IMR-90 (cell line): Measurements from ENCODE around the gene TIRAP. TPM values are rescaled to one million over a fixed set of nuclear protein-coding genes. Genes with fewer than 3 reads are reported as not detected.

ENCODE experiments used
- ATAC-seq: fragments of 200-7000 bp; cut with Tn5 transposase; 2 replicates; pipeline ENCODE4 v1.9.1; 2020; ENCODE audit warnings: low read depth, mild to moderate bottlenecking, moderate library complexity
- BruUV-seq: library from RNA; stranded (reverse); fragments of 400-500 nt; replicated peaks from 2 replicates; lab custom pipeline; 2021; lab: Mats Ljungman, UMichigan
- CTCF ChIA-PET: fragments of 300-600 bp; formaldehyde crosslinking; extraction: SDS; loops from one replicate; lab custom pipeline; 2021; ENCODE audit warnings: antibody characterized with exemption; lab: Yijun Ruan, JAX
- POLR2A ChIA-PET: fragments of 300-600 bp; sonication (Branson Sonifier 250); formaldehyde crosslinking; loops from one replicate; lab custom pipeline; 2022; ENCODE audit warnings: antibody characterized with exemption; ENCODE audit not compliant: unreplicated experiment; lab: Charles Lee
- DNase-seq: peaks from one replicate; pipeline ENCODE4 v3.0.0; 2013
- H2AFZ ChIP-seq: replicated peaks from 2 replicates; pipeline ENCODE3; 2013; ENCODE audit warnings: low read length, mild to moderate bottlenecking; ENCODE audit not compliant: poor library complexity
- H2AK5ac ChIP-seq: 2 replicates; pipeline ENCODE4 v1.6.1; 2013; ENCODE audit warnings: low read depth, low read length, inconsistent platforms
- H2AK9ac ChIP-seq: replicated peaks from 2 replicates; pipeline ENCODE3; 2013; ENCODE audit warnings: mild to moderate bottlenecking, low read depth, low read length, moderate library complexity; ENCODE audit not compliant: poor library complexity
- H2BK120ac ChIP-seq: 2 replicates; pipeline ENCODE4 v1.6.1; 2013; ENCODE audit warnings: low read depth, low read length, inconsistent platforms
- H2BK15ac ChIP-seq: 3 replicates; pipeline ENCODE4 v1.6.1; 2013; ENCODE audit warnings: low read depth, low read length, inconsistent platforms
- H2BK20ac ChIP-seq: 2 replicates; pipeline ENCODE4 v1.6.1; 2013; ENCODE audit warnings: low read depth, mild to moderate bottlenecking, inconsistent platforms, low read length, moderate library complexity
- H2BK5ac ChIP-seq: 2 replicates; pipeline ENCODE4 v1.6.1; 2013; ENCODE audit warnings: mild to moderate bottlenecking, low read depth, low read length, inconsistent platforms; ENCODE audit not compliant: poor library complexity, severe bottlenecking
- H3K14ac ChIP-seq: replicated peaks from 2 replicates; pipeline ENCODE4 v1.6.1; 2013; ENCODE audit warnings: low read depth, low read length, inconsistent platforms
- H3K18ac ChIP-seq: 2 replicates; pipeline ENCODE4 v1.6.1; 2013; ENCODE audit warnings: low read depth, low read length, control low read depth
- H3K23ac ChIP-seq: 2 replicates; pipeline ENCODE4 v1.6.1; 2013; ENCODE audit warnings: low read depth, low read length, inconsistent platforms
- H3K27ac ChIP-seq: 2 replicates; pipeline ENCODE4 v1.5.1; 2013; ENCODE audit warnings: mild to moderate bottlenecking, control low read depth, low read length; ENCODE audit not compliant: insufficient read depth
- H3K27me3 ChIP-seq: 2 replicates; pipeline ENCODE4 v1.6.1; 2013; ENCODE audit warnings: low read length; ENCODE audit not compliant: control insufficient read depth, insufficient read depth
- H3K36me3 ChIP-seq: 2 replicates; pipeline ENCODE4 v1.6.1; 2013; ENCODE audit warnings: low read length, mixed read lengths; ENCODE audit not compliant: control insufficient read depth, insufficient read depth
- H3K4ac ChIP-seq: 2 replicates; pipeline ENCODE4 v1.6.1; 2013; ENCODE audit warnings: low read depth, low read length, inconsistent platforms
- H3K4me1 ChIP-seq: 2 replicates; pipeline ENCODE4 v1.6.1; 2013; ENCODE audit warnings: low read length, mixed read lengths; ENCODE audit not compliant: control insufficient read depth, insufficient read depth
- H3K4me2 ChIP-seq: 2 replicates; pipeline ENCODE4 v1.6.1; 2013; ENCODE audit warnings: low read depth, mild to moderate bottlenecking, control low read depth, low read length, moderate library complexity
- H3K4me3 ChIP-seq: 2 replicates; pipeline ENCODE4 v1.5.1; 2013; ENCODE audit warnings: low read depth, mild to moderate bottlenecking, control low read depth, low read length, moderate library complexity; ENCODE audit not compliant: insufficient read depth
- H3K56ac ChIP-seq: 2 replicates; pipeline ENCODE4 v1.6.1; 2013; ENCODE audit warnings: low read length, inconsistent platforms; ENCODE audit not compliant: insufficient read depth; ENCODE audit errors: extremely low read depth
- H3K79me1 ChIP-seq, 2 experiments: 2 replicates each; pipeline ENCODE4 v1.6.1; 2013; ENCODE audit warnings: low read length in 2 of 2, inconsistent platforms in 1 of 2, low read depth in 1 of 2
- H3K9ac ChIP-seq: 2 replicates; pipeline ENCODE4 v1.6.1; 2013; ENCODE audit warnings: low read depth, low read length, control low read depth
- H3K9me1 ChIP-seq: 2 replicates; pipeline ENCODE4 v1.6.1; 2013; ENCODE audit warnings: low read length, inconsistent platforms; ENCODE audit not compliant: insufficient read depth
- H3K9me3 ChIP-seq: 2 replicates; pipeline ENCODE4 v1.6.1; 2013; ENCODE audit warnings: low read length; ENCODE audit not compliant: control insufficient read depth, insufficient read depth
- H4K20me1 ChIP-seq: 2 replicates; pipeline ENCODE4 v1.6.1; 2013; ENCODE audit warnings: low read length, inconsistent platforms; ENCODE audit not compliant: insufficient read depth
- H4K5ac ChIP-seq: 2 replicates; pipeline ENCODE4 v1.6.1; 2013; ENCODE audit warnings: mild to moderate bottlenecking, low read depth, low read length, control low read depth
- H4K8ac ChIP-seq, 2 experiments: 2 replicates each; pipeline ENCODE4 v1.6.1; 2013; ENCODE audit warnings: low read depth in 2 of 2, low read length in 2 of 2, control low read depth in 1 of 2, inconsistent platforms in 1 of 2
- H4K91ac ChIP-seq: 2 replicates; pipeline ENCODE4 v1.6.1; 2013; ENCODE audit warnings: low read depth, low read length, inconsistent platforms; ENCODE audit not compliant: insufficient read depth
- CEBPB ChIP-seq: IDR thresholded peaks from 2 replicates; pipeline ENCODE4 v1.6.1; 2012; ENCODE audit warnings: low read depth, low read length, improper control_type of control experiment
- ELK1 ChIP-seq: fragments of 150-350 bp; IDR thresholded peaks from 2 replicates; pipeline ENCODE4 v1.6.1; 2016; ENCODE audit warnings: low read depth, mild to moderate bottlenecking, low read length, moderate library complexity, borderline replicate concordance
- FOS ChIP-seq: fragments of 150-350 bp; IDR thresholded peaks from 2 replicates; pipeline ENCODE4 v1.6.1; 2016; ENCODE audit warnings: low read depth, low read length
- MAFK ChIP-seq: IDR thresholded peaks from 2 replicates; pipeline ENCODE4 v1.6.1; 2012; ENCODE audit warnings: low read depth, low read length, improper control_type of control experiment
- MAZ ChIP-seq: IDR thresholded peaks from 2 replicates; pipeline ENCODE4 v1.6.1; 2012; ENCODE audit warnings: low read depth, mild to moderate bottlenecking, low read length, improper control_type of control experiment, moderate library complexity, borderline replicate concordance
- MXI1 ChIP-seq: IDR thresholded peaks from 2 replicates; pipeline ENCODE4 v1.6.1; 2012; ENCODE audit warnings: low read depth, mild to moderate bottlenecking, low read length, moderate library complexity, borderline replicate concordance
- POLR2A ChIP-seq: IDR thresholded peaks from 2 replicates; pipeline ENCODE4 v1.6.1; 2012; ENCODE audit warnings: mild to moderate bottlenecking, low read depth, low read length
- RAD21 ChIP-seq: IDR thresholded peaks from 2 replicates; pipeline ENCODE4 v1.6.1; 2012; ENCODE audit warnings: low read length, improper control_type of control experiment
- RCOR1 ChIP-seq: IDR thresholded peaks from 2 replicates; pipeline ENCODE4 v1.6.1; 2012; ENCODE audit warnings: mild to moderate bottlenecking, low read length, improper control_type of control experiment; ENCODE audit not compliant: insufficient replicate concordance
- RFX5 ChIP-seq: IDR thresholded peaks from 2 replicates; pipeline ENCODE4 v1.8.0; 2012; ENCODE audit warnings: low read depth, mild to moderate bottlenecking, low read length, moderate library complexity
- SMC3 ChIP-seq: fragments of 150-350 bp; IDR thresholded peaks from 2 replicates; pipeline ENCODE4 v1.6.1; 2016; ENCODE audit warnings: low read depth, mild to moderate bottlenecking, antibody characterized with exemption, low read length, moderate library complexity
- USF2 ChIP-seq: fragments of 150-350 bp; IDR thresholded peaks from 2 replicates; pipeline ENCODE4 v1.6.1; 2017; ENCODE audit warnings: mild to moderate bottlenecking, antibody characterized with exemption, low read length, low read depth
- WGBS, 2 experiments: methylation state at CpG; one replicate each; pipeline versions ENCODE4 v1.1.5 to v1.1.7; 2013; ENCODE audit warnings: missing lambda C conversion rate in 2 of 2; ENCODE audit not compliant: insufficient read length in 1 of 2; ENCODE audit errors: extremely low coverage in 2 of 2; 5-methylcytosine and 5-hydroxymethylcytosine counted together
- dilution Hi-C: fragments of 300-500 bp; cut with HindIII; formaldehyde crosslinking; loops from one replicate; pipeline ENCODE4 v1.14.3; 2018; ENCODE audit warnings: low sequenced_read_pairs; ENCODE audit not compliant: unreplicated experiment
- in situ Hi-C: fragments of 300-500 bp; cut with MboI; formaldehyde crosslinking; loops from 3 replicates; pipeline ENCODE4 v1.14.3; 2019; ENCODE audit warnings: low sequenced_read_pairs, inconsistent platforms, mixed read lengths
- intact Hi-C: fragments of 100-400 bp; cut with micrococcal nuclease; formaldehyde crosslinking; loops from 2 replicates; pipeline ENCODE4 v1.10.0; 2022
- polyA plus RNA-seq, 3 experiments: library from polyadenylated mRNA; depleted of rRNA; stranded (reverse); fragments of >200 nt; gene quantifications; 2 replicates each; pipeline ENCODE4 v1.2.3, GENCODE V29; 2012; ENCODE audit warnings: low replicate concordance in 1 of 3
- total RNA-seq: library from RNA; depleted of rRNA; stranded (reverse); fragments of >200 nt; gene quantifications from 2 replicates; pipeline ENCODE4 v1.2.3, GENCODE V29; 2012

TIRAP gene
- total and polyA plus RNA-seq, 2 of the 4 experiments (the other 2 are of a cell fraction): 3.0 to 7.4 TPM

GRCh38 chr11:126318574-126319373, 35.9 kb downstream of the TIRAP start:
- H3K9me3 ChIP-seq: no peaks in the 10 kb centered on the region

More at GRCh38 chr11:126318574-126319373, 35.9 kb downstream of the TIRAP start:
- ChIA-PET CTCF (interaction anchor here (1.1 to 1.4 kb wide), 3 partner anchors 8 to 162 kb away, joined by 3 to 4 read pairs (median 4); no protein-coding TSS in a partner anchor), POLR2A (interaction anchor here (0.8 to 1.2 kb wide), 2 partner anchors 13 to 115 kb away, joined by 3 to 4 read pairs; no protein-coding TSS in a partner anchor)
- ATAC-seq (peak; percentile 86), DNase-seq (peak; percentile 97)
- in situ Hi-C loops (loop anchor here (10.0 to 25.0 kb wide), 3 partner anchors 96 to 1019 kb away; no protein-coding TSS in a partner anchor), intact Hi-C loops (loop anchor here (1.0 to 10.0 kb wide), 5 partner anchors 14 to 1176 kb away; partner anchors contain the start of gene DCPS), dilution Hi-C loops (no loop called here)
- Histone ChIP-seq H2AK5ac (peak overlapping the region; percentile 91), H3K56ac (peak overlapping the region; percentile 92; the same call in 1 of the 2 replicates), H3K79me1 (peaks cover 4 to 18% of the 10 kb centered on the region in 2 experiments; a peak in 3 of 4 replicates), H2BK15ac (peak overlapping the region; percentile 96; the same call in 2 of the 3 replicates), H3K4me1 (peaks cover 18% of the 10 kb centered on the region), H3K18ac (peak overlapping the region; percentile 77), H3K4ac (peak overlapping the region; percentile 85), H3K9ac (peak overlapping the region; percentile 78), H2AFZ (peak overlapping the region; percentile 91), H4K91ac (peak overlapping the region; percentile 96), H3K4me2 (peak overlapping the region; percentile 85), H3K27me3 (no peaks in the 10 kb centered on the region), H3K9me1 (peaks cover 18% of the 10 kb centered on the region), H3K14ac (peak overlapping the region; percentile 61), H4K5ac (peak overlapping the region; percentile 58), H4K8ac (peak overlapping the region; percentile 71 to 86; a peak in 3 of 4 replicates), H2BK120ac (peak overlapping the region; percentile 78), H3K4me3 (no peak overlapping the region), H2AK9ac (peak overlapping the region; percentile 98), H2BK5ac (peak overlapping the region; percentile 93), H4K20me1 (no peaks in the 10 kb centered on the region), H3K36me3 (no peaks in the 10 kb centered on the region), H3K27ac (peak overlapping the region; percentile 92), H3K23ac (peak overlapping the region; percentile 78), H2BK20ac (peak overlapping the region; percentile 71)
- BruUV-seq: no TSS peak
- WGBS, 2 experiments: 0% methylated on average over 1 of the region's 9 CpGs; no CpG with 5 or more reads in 1 of the 2 experiments
- TF ChIP-seq SMC3 (peak; percentile 15; the same call in 1 of the 2 replicates), RAD21 (peak; percentile 25), MXI1 (peak; percentile 89), POLR2A (no peak), MAZ (no peak), RFX5 (no peak), RCOR1 (no peak), CEBPB (0 out of 2 replicates have a peak, but pooled peaks have one; percentile 17), USF2 (no peak), MAFK (peak; percentile 23; the same call in 1 of the 2 replicates), ELK1 (no peak), FOS (no peak)
